CD4-positive, alpha-beta T cell treated with Interleukin-10 for 1 hour (primary cell): Measurements from ENCODE around the gene FBXO41.

Experiments
- DNase-seq: peaks from one replicate; pipeline ENCODE4 v3.0.0-alpha.2; 2020

FBXO41 gene

GRCh38 chr2:73239776-73240175, 44.5 kb downstream of the FBXO41 start:
- DNase-seq: no peak

- no peak for DNase-seq
These were observed 45.3 kb downstream of the FBXO41 start for GRCh38 chr2:73238976-73239375.

- DNase-seq: no peak
These were observed 46.1 kb downstream of the FBXO41 start for GRCh38 chr2:73238149-73238548.

GRCh38 chr2:73237168-73237567, 47.1 kb downstream of the FBXO41 start:
- no peak for DNase-seq

- DNase-seq: peak; percentile 13
These were observed 48.8 kb downstream of the FBXO41 start for GRCh38 chr2:73235315-73236028.

- DNase-seq: peak; percentile 92
These were observed 50.1 kb downstream of the FBXO41 start, which contains the start of gene CCT7 for GRCh38 chr2:73233932-73234832. TSS of gene CCT7 (plus strand) at chr2:73234308. CDS start at chr2:73234379, 71 bp downstream.

- DNase-seq: peak; percentile 97
These were observed 50.9 kb downstream of the FBXO41 start, which contains the start of gene PRADC1 for GRCh38 chr2:73233154-73233931. TSS of gene PRADC1 (minus strand) at chr2:73233239. CDS start at chr2:73233160, 79 bp downstream.

- peak; percentile 22 for DNase-seq
These were observed 51.7 kb downstream of the FBXO41 start for GRCh38 chr2:73232403-73233153.

GRCh38 chr2:73228631-73229030, 55.6 kb downstream of the FBXO41 start:
- DNase-seq: no peak

GRCh38 chr2:73227086-73227485, 57.2 kb downstream of the FBXO41 start:
- DNase-seq: no peak

- no peak for DNase-seq
These were observed 58.5 kb downstream of the FBXO41 start for GRCh38 chr2:73225513-73226360.

GRCh38 chr2:73223821-73224220, 60.5 kb downstream of the FBXO41 start:
- no peak for DNase-seq

GRCh38 chr2:73218298-73218697, 66.0 kb downstream of the FBXO41 start:
- no peak for DNase-seq

- no peak for DNase-seq
These were observed 66.5 kb downstream of the FBXO41 start for GRCh38 chr2:73217826-73218225.

GRCh38 chr2:73217160-73217559, 67.1 kb downstream of the FBXO41 start:
- DNase-seq: no peak

GRCh38 chr2:73215254-73215653, 69.0 kb downstream of the FBXO41 start:
- DNase-seq: no peak

GRCh38 chr2:73214120-73215035, 69.9 kb downstream of the FBXO41 start, which contains the start of gene SMYD5:
TSS of gene SMYD5 (plus strand) at chr2:73214245. CDS start at chr2:73214267, 22 bp downstream.
- peak; percentile 92 for DNase-seq

GRCh38 chr2:73212448-73213176, 71.7 kb downstream of the FBXO41 start:
- DNase-seq: peak; percentile 73

- no peak for DNase-seq
These were observed 72.2 kb downstream of the FBXO41 start for GRCh38 chr2:73212098-73212447.
